Head of caudate nucleus (tissue), 42 donors: ENCODE measurements around the gene TUBA3E.
"Not testable (repeated sequence)": the region's sequence is repeated elsewhere in the genome, so short reads cannot be mapped to it uniquely, and the experiment has no call there.

ENCODE experiments used
- DNase-seq, 42 donors: peaks; one replicate each; pipeline versions ENCODE4 v3.0.0 to v3.0.0-alpha.2; 2020 to 2021; ENCODE audit warnings: mixed read lengths in 7 of 42
- intact Hi-C: fragments of 100-400 bp; cut with DNase I; formaldehyde crosslinking; loops from one replicate; pipeline ENCODE4 v1.15.0; 2022

TUBA3E gene

GRCh38 chr2:130153721-130154422 is 44.4 kb downstream of the TUBA3E start:
- peak in 1 of 42 donors; percentile 36 for DNase-seq
- intact Hi-C loops = not testable (repeated sequence)

DNA sequence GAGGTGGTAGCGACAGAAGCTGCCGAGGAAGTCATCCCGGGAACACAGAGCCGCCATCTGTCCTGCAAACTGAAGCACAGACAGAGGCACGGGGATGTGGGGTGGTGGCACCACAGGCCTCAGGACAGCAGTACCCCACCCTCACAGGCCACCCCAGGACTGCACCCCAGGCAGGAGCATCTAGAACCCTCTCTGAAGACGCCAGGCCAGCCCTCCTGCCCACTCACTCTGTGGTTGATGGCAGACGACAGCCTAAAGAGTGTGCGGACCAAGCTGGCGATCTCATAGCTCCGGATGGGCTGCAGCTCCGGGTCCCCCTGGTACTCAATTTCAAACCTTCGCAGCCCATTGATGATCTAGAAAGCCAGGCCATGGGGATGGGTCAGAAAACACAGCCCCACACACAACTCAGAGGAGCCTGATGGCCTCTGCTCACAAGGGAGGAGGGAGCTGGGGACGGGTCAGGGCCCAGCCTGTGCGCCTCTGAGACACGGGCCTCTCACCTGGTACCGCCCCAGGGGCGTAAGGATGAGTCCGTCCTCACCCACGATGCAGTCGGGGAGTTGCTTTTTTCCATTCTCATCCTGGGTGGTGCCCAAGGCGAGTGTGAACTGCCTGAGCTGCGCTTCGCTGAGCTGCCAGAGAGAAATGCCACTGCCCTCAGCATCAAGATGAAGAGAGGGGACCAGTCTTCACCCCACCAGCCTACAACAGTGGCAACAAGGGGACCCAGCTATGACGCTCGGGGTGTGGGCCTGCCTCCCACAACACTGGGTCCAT is 45.2 kb downstream of the TUBA3E start:
- DNase-seq = peak in 1 of 42 donors; percentile 27
- intact Hi-C loops = no loop called here

- intact Hi-C loops = not testable (repeated sequence)
- DNase-seq = peak in 5 of 42 donors; percentile 13 to 31 (median 21)
Observed at GRCh38 chr2:130152136-130152815, 46.0 kb downstream of the TUBA3E start.

DNA sequence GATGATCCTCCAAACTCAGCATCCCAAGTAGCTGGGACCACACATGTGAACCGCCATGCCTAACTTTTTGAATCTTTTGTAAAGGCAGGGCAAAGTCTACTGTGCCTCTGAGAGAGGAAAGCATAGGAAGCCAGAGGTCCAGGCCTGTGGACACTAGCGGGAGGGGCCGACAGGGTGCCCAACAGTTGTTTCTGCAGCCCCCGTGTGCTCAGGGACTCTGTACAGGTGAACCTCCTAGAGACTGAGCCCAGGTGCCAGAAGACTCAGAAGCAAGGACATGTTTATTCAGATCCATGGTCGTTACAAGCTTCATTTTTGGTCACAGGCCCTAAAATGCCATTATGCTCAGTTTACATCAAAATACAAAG is 47.1 kb downstream of the TUBA3E start:
- intact Hi-C loops = not testable (repeated sequence)

GRCh38 chr2:130150181-130151144 is 47.8 kb downstream of the TUBA3E start:
- intact Hi-C loops = no loop called here
- peak in 2 of 42 donors; percentile 13 to 34 for DNase-seq

More for the DNA sequence above, 47.1 kb downstream of the TUBA3E start:
- not testable (repeated sequence) for DNase-seq

DNA sequence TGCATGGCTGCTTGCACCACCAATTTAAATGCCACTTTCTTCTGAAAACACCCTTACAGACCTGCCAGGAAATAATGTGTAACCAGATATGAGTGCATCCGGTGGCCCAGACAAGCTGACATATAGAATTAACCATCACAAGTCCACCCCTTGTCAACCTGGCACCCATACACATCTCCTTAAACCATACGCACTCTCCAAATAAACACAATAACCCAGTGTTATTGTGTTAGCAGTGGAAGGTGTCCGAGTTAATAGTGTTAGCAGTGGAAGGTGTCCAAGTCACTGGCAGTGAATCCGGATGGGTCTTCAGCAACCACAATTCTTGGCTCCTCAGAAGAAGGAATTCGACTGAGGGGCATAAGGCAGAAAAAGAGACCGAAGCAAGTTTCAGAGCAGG is 49.7 kb downstream of the TUBA3E start:
- intact Hi-C loops, DNase-seq: not testable (repeated sequence)

GRCh38 chr2:130145006-130145414 is 53.2 kb downstream of the TUBA3E start, which contains the start of gene CCDC74B:
TSS of gene CCDC74B (minus strand) at chr2:130145112. CDS start at chr2:130144996, 116 bp downstream.
- peak in 40 of 42 donors; percentile 11 to 75 (median 56) for DNase-seq
- intact Hi-C loops = not testable (repeated sequence)

DNA sequence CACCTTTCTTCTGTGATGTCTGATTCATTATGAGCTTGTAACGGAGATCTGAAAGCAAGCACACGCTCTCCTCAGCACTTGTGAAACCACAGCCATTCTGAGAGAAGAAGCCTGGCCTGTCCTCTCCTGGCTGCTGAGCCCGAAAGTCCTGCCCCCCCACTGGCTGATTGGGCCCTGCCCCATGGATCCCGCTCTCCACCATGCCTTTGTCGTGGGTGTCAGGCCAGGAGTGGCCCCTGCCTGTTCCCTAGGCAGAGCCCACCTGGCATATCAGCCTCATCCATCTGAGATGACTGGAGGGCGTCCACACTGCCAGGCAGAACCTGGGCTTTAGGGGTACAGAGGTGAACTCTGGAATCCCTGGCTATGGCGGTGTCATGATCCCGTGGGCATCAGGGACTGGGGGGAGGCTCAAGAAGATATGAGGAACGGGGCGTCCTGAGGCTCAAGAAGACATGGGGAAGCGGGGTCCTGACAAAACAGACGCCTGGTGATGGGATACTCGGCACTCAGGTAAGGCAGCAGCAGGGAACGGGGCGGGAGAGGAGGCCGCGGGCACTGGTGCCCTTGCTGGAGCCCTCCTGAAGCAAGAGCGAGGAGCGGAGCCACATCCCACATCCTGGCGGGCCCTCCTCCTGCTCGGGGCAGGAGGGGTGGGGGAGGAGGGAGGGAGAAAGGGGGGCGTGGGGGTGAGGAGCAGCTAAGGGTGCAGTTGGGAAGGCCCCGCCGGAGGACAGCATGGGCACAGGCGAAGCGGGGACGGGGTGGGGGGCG is 54.8 kb downstream of the TUBA3E start:
- peak in 6 of 42 donors; percentile 6 to 35 (median 18) for DNase-seq
- intact Hi-C loops = not testable (repeated sequence)

DNA sequence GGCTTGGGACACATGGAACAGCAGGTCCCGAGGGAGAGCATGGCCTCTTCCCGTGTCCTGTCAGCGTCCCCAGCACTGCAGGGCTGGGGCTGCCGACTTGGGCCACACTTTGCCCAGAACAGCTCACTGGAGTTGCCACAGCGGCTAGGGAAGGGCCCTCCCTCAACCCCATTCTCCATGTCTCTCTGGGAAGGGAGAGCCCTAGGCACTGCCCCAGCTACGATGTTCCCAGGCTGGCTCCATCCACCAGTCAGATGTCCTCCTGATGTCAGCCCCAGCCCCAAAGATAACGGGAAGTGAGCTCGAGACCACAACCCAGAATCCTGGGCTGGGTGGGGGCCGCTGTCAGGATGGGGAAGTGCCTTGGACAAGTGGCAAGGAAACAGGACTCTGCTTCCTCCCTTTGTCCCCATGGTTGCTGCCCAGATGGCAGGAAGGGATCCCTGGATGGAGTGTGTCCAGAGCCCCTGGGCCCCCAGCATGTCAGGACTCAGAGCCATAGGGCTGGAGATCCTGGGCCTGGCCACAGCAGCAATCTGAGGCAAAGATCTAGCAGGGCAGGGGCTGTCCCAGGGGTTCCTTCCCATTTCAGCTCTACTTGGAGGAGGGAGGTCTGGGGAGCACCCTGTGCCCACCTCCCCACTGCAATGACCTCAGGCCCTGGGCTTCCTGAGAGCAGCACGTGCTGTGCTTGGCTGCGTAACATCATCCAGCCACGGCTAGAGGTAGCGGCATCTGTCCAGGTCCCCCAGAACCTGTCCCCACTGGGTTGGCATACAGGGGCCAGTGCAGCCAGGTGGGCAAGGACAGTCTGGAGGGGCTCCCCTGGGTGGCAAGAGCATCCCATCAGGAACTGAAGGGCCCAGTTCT is 55.6 kb downstream of the TUBA3E start:
- intact Hi-C loops = not testable (repeated sequence)
- peak in 5 of 42 donors; percentile 4 to 30 (median 9) for DNase-seq
